ENCODE measurements around the gene CROCC.
A peak's percentile ranks its signal among the peaks of the same experiment; 100 is the strongest.

CROCC gene

GRCh38 chr1:16975838-16976237, 54.1 kb downstream of the CROCC start:
- Mint-ChIP-seq H3K27ac (peak overlapping the region; percentile 81), H3K36me3 (no peaks in the 10 kb centered on the region), H3K4me3 (no peak overlapping the region), H3K9me3 (no peaks in the 10 kb centered on the region), H3K4me1 (peaks cover 10% of the 10 kb centered on the region)
- DNase-seq (ENCODE audit: low spot score in 2 of 2), result no peak
- no peak for ATAC-seq

- DNase-seq (ENCODE audit: low spot score in 2 of 2) (no peak), ATAC-seq (no peak)
- H3K4me1 Mint-ChIP-seq, result peaks cover 18% of the 10 kb centered on the region
- H3K9me3 Mint-ChIP-seq, result no peaks in the 10 kb centered on the region
- H3K27ac Mint-ChIP-seq, result no peak overlapping the region
- no peaks in the 10 kb centered on the region for H3K36me3 Mint-ChIP-seq
- no peak overlapping the region for H3K4me3 Mint-ChIP-seq
Observed at GRCh38 chr1:16976966-16977365, 55.2 kb downstream of the CROCC start.

- Mint-ChIP-seq H3K36me3 (no peaks in the 10 kb centered on the region), H3K4me3 (no peak overlapping the region), H3K4me1 (peaks cover 18% of the 10 kb centered on the region), H3K27ac (no peak overlapping the region), H3K9me3 (no peaks in the 10 kb centered on the region)
- no peak for ATAC-seq
- no peak for DNase-seq (ENCODE audit: low spot score in 2 of 2)
Observed at GRCh38 chr1:16977377-16977776, 55.6 kb downstream of the CROCC start.

GRCh38 chr1:16978139-16978538, 56.4 kb downstream of the CROCC start:
- DNase-seq (ENCODE audit: low spot score in 2 of 2), result no peak
- ATAC-seq, result no peak
- H3K4me3 Mint-ChIP-seq, result no peak overlapping the region
- H3K36me3 Mint-ChIP-seq, result no peaks in the 10 kb centered on the region
- no peaks in the 10 kb centered on the region for H3K9me3 Mint-ChIP-seq
- H3K4me1 Mint-ChIP-seq, result peaks cover 18% of the 10 kb centered on the region
- no peak overlapping the region for H3K27ac Mint-ChIP-seq

GRCh38 chr1:16978567-16979474, 57.1 kb downstream of the CROCC start:
- DNase-seq (ENCODE audit: low spot score in 2 of 2), result no peak
- no peak for ATAC-seq
- H3K36me3 Mint-ChIP-seq, result no peaks in the 10 kb centered on the region
- peaks cover 25% of the 10 kb centered on the region for H3K4me1 Mint-ChIP-seq
- no peak overlapping the region for H3K27ac Mint-ChIP-seq
- H3K9me3 Mint-ChIP-seq, result no peaks in the 10 kb centered on the region
- H3K4me3 Mint-ChIP-seq, result peak overlapping the region; percentile 62

GRCh38 chr1:16979475-16980327, 58.0 kb downstream of the CROCC start:
- Mint-ChIP-seq H3K4me1 (peaks cover 25% of the 10 kb centered on the region), H3K27ac (no peak overlapping the region), H3K4me3 (peak overlapping the region; percentile 62), H3K36me3 (no peaks in the 10 kb centered on the region), H3K9me3 (no peaks in the 10 kb centered on the region)
- ATAC-seq (no peak), DNase-seq (ENCODE audit: low spot score in 2 of 2) (no peak)

GRCh38 chr1:16980473-16981268, 58.9 kb downstream of the CROCC start, which contains the start of gene MFAP2:
Gene MFAP2 (minus strand): TSS chr1:16980620. CDS start chr1:16978273, 2,347 bp downstream.
- H3K4me3 Mint-ChIP-seq, result peak within 1 kb of the TSS; percentile 62
- peak; percentile 27 for ATAC-seq
- no peaks in the 10 kb centered on the region for H3K9me3 Mint-ChIP-seq
- peak within 1 kb of the TSS; percentile 23 for H3K27ac Mint-ChIP-seq
- DNase-seq (ENCODE audit: low spot score in 2 of 2), result no peak
- H3K36me3 Mint-ChIP-seq, result peaks cover 7% of the 10 kb centered on the region
- H3K4me1 Mint-ChIP-seq, result peaks cover 23% of the 10 kb centered on the region

- Mint-ChIP-seq H3K4me1 (peaks cover 17% of the 10 kb centered on the region), H3K27ac (peak overlapping the region; percentile 23), H3K9me3 (no peaks in the 10 kb centered on the region), H3K4me3 (peak overlapping the region; percentile 62), H3K36me3 (peaks cover 9% of the 10 kb centered on the region)
- ATAC-seq (no peak), DNase-seq (ENCODE audit: low spot score in 2 of 2) (no peak)
Observed at GRCh38 chr1:16981269-16981849, 59.6 kb downstream of the CROCC start.

- Mint-ChIP-seq H3K4me1 (peaks cover 17% of the 10 kb centered on the region), H3K36me3 (peaks cover 9% of the 10 kb centered on the region), H3K9me3 (no peaks in the 10 kb centered on the region), H3K27ac (no peak overlapping the region), H3K4me3 (no peak overlapping the region)
- DNase-seq (ENCODE audit: low spot score in 2 of 2) (no peak), ATAC-seq (no peak)
Observed at GRCh38 chr1:16982902-16983301, 61.2 kb downstream of the CROCC start.

- ATAC-seq (no peak), DNase-seq (ENCODE audit: low spot score in 2 of 2) (no peak)
- Mint-ChIP-seq H3K9me3 (no peaks in the 10 kb centered on the region), H3K27ac (no peak overlapping the region), H3K4me3 (no peak overlapping the region), H3K36me3 (peaks cover 9% of the 10 kb centered on the region), H3K4me1 (peaks cover 17% of the 10 kb centered on the region)
Observed at GRCh38 chr1:16983649-16984048, 61.9 kb downstream of the CROCC start.

GRCh38 chr1:16984717-16985116, 63.0 kb downstream of the CROCC start:
- ATAC-seq, result no peak
- no peaks in the 10 kb centered on the region for H3K9me3 Mint-ChIP-seq
- peaks cover 14% of the 10 kb centered on the region for H3K36me3 Mint-ChIP-seq
- H3K4me1 Mint-ChIP-seq, result peaks cover 17% of the 10 kb centered on the region
- DNase-seq (ENCODE audit: low spot score in 2 of 2), result no peak
- no peak overlapping the region for H3K4me3 Mint-ChIP-seq
- H3K27ac Mint-ChIP-seq, result no peak overlapping the region

GRCh38 chr1:16986113-16986512, 64.4 kb downstream of the CROCC start:
- Mint-ChIP-seq H3K27ac (no peak overlapping the region), H3K36me3 (peaks cover 25% of the 10 kb centered on the region), H3K9me3 (no peaks in the 10 kb centered on the region), H3K4me3 (no peak overlapping the region), H3K4me1 (peaks cover 12% of the 10 kb centered on the region)
- no peak for ATAC-seq
- DNase-seq (ENCODE audit: low spot score in 2 of 2), result no peak

- ATAC-seq, result no peak
Observed at GRCh38 chr1:16986560-16986959, 64.8 kb downstream of the CROCC start.

GRCh38 chr1:16986962-16987361, 65.2 kb downstream of the CROCC start:
- Mint-ChIP-seq H3K4me3 (no peak overlapping the region), H3K9me3 (no peaks in the 10 kb centered on the region), H3K36me3 (peaks cover 25% of the 10 kb centered on the region), H3K27ac (no peak overlapping the region), H3K4me1 (peaks cover 7% of the 10 kb centered on the region)
- ATAC-seq (no peak), DNase-seq (ENCODE audit: low spot score in 2 of 2) (no peak)

More at GRCh38 chr1:16986560-16986959, 64.8 kb downstream of the CROCC start:
- H3K27ac Mint-ChIP-seq, result no peak overlapping the region
- H3K4me1 Mint-ChIP-seq, result peaks cover 7% of the 10 kb centered on the region
- H3K9me3 Mint-ChIP-seq, result no peaks in the 10 kb centered on the region
- DNase-seq (ENCODE audit: low spot score in 2 of 2), result no peak
- H3K36me3 Mint-ChIP-seq, result peaks cover 25% of the 10 kb centered on the region
- no peak overlapping the region for H3K4me3 Mint-ChIP-seq
